HG03159 (cell line): ENCODE measurements around the gene GAS6.

ENCODE experiments used
- ATAC-seq: cut with Tn5 transposase; IDR thresholded peaks from one replicate; pipeline ENCODE4 v1.9.1; 2021; ENCODE audit warnings: mild to moderate bottlenecking, moderate library complexity; ENCODE audit not compliant: unreplicated experiment

GAS6 gene

GRCh38 chr13:113825841-113826240, 38.0 kb downstream of the GAS6 start:
- ATAC-seq = no peak

- no peak for ATAC-seq
These were observed 40.1 kb downstream of the GAS6 start for GRCh38 chr13:113823771-113824170.

DNA sequence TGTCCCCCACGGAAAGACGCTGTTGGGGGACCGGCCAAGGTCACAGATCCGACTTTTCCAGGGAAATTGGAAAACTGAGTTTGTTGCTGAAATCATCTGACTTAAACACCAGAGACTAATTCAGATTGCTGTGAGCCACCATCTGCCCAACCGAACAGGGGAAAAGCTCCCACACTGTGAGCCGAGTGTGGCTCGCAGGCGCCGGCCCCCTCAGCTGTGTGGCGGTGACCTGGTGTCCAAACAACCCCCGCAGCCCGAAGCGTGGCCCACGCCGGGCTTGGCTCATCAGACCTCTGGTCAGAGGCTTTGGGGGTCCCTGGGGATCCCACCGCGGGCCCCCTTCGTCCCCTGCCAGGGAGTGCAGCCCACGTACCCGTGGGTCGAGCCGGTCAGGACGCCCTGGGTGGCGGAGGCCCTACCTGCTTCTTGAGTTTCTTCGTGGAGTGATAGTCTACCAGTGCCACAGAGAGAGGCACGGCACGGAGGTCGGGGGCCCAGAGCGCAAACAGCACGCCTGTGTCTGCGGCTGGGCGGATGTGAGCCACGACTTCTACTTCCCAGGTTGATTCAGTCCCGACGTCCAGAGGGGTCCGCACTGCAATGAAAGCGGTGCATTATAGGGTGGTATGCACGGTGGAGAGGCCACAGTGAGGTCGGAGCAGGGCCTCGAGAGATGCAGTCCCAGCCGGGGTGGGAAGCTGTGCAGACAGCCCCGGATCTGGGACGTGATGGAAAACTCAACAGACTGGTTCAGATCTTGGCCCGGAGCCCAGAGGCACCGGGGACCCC, 40.7 kb downstream of the GAS6 start:
- ATAC-seq = no peak

- ATAC-seq = no peak
These were observed 41.6 kb downstream of the GAS6 start for GRCh38 chr13:113822266-113822665.

DNA sequence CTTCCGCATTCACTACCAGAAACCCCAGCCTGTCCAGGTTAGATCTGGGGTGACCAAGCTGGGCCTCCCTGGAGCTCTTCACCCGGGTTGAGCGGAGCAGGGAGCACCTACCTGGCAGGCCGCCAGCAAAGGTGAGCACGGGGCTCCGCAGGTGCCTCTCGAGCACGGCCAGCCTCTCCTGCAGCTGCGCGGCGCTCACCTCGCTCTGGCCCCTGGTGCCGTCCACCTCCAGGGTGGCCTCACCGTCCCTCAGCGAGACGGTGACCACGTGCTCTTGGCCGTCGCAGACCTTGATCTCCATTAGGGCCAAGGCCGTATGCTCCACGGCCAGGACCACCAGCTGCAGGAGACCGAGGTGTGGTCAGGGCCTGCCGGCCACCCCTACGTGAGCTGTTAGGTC, 42.0 kb downstream of the GAS6 start:
- ATAC-seq = no peak

GRCh38 chr13:113820813-113821651, 42.8 kb downstream of the GAS6 start:
- ATAC-seq = no peak

DNA sequence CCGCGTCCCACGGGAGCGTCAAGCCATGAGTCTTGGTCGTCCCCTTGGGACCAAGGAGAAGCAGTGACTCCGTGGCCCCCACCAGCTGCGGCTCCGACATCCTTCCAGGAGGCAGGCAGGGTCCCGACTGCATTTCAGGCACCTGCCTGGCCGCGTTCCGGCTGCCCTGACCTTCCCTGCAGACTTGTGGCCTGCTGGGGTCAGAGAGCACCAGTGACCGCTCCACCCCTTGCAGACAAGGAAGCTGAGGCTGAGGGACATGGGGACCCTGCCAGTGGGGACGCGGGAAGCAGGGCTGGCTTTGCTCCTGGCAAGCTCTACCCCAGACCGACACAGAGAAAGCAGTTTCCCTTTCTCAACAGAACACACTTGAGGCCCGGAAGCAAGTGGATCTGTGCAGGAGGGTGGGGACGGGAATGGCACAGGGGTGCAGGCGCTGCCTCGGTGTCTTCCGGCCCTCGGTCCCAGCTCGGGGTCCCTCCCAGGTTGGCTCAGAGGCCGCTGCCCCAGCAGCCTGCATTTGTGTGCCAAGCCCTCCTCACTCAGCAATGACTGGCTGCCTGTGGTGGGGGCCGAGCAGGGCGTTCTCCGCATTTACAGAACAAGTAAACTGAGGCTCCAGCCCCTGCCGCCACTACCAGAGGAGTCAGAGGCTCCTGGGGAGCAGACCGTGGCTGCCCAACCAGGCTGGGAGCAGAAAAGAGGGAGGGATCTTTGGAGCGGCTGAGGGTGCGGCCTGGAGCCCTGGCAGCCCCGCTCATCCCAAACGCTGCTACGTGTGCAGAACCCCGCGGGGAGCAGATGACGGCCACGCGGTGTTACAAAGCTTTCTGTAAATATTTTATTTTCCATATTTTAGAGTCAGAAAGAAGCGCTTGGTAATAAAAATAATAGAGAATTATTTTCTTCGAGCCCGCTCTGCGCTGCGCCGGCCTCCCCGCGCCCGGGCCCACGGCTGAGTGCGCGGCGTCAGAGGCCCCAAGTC, 43.9 kb downstream of the GAS6 start:
- no peak for ATAC-seq

DNA sequence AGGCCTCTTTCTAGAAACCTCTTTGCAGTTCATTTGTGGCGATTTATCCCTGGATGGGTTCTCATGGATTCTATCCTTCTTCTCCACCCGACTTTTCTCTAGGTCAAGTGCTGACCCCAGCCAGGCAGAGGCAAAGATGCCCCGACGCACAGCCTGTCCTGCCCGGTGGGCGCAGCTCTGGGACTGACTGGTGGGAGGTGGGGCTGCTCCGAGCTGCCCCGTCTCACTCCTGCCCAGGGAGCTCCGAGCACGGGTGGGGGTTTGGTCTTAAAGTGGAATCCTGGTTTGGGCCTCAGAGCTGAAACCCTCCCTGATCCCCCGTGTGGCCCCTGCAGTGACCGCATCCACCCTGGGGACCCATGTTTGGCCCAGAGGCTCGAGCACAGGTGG, 44.5 kb downstream of the GAS6 start:
- no peak for ATAC-seq

- ATAC-seq = no peak
These were observed 45.1 kb downstream of the GAS6 start for GRCh38 chr13:113818700-113819295.

DNA sequence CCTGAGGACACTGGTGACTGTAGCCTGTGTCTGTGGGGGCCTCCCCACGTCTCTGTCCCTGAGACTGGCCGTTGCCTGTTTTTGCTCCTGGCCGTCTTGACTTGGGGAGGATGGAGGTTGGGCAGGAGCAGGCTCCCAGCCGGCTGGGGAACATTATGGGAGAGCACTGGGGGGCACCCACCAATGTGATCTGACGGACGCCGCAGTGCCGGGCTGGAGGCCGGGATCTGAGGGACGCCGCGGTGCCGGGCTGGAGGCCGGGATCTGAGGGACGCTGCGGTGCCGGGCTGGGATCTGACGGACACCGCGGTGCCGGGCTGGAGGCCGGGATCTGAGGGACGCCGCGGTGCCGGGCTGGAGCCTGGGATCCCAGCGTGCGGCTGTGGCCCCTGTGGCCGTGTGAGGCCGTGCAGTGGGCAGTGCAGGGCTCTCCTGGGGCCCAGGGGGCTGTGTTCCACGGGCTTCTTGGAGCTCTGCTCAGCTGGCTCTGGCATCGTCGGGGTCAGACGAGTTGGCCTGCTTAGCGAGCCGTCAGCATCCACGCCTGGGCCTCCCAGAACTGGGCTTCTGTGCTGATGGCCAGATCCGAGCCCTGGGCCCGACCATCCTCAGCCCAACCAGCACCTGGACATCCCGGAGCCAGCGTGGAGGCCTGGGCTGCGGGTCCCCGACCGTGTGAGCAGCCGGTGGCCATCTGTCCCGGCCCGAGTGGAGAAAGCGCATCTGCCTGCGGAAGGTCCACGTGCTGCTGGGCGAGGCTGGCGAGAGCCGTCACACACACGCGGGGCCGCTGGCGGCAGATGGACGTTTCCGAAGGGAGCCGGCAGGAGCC, 45.8 kb downstream of the GAS6 start:
- no peak for ATAC-seq

- ATAC-seq = no peak
These were observed 46.7 kb downstream of the GAS6 start for GRCh38 chr13:113816946-113817859.

DNA sequence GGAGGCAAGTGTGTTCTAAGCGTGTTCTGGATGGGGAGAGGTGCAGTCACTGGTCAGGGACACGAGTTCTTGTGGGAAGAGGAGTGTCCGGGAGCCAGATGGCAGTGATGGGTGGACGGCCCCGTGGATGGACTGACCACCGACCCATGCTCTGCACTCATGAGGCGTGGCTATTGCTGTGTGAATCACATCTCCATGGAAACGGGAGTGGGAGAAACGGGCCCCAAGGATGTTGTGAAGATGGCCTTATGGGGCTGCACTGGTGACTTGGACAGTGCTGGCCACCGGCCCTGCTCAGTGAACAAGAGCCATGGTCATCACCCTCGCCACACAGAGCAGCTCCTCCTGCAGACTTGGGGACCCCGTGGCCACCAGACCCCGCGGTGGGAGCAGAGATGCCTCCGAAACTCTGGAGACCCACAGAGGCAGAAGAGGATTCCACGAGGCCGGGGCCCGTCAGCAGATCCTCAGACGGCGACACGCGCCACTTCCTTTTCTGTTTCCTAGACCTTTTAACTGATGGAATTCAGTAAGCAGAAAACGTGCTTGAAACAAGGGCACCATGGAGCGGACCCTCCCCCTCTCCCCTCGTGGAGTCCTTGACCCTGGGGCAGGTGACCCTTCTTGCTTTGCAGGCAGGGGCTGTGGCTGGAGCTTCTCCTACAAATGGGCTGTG, 47.5 kb downstream of the GAS6 start:
- ATAC-seq = no peak

- no peak for ATAC-seq
These were observed 48.5 kb downstream of the GAS6 start for GRCh38 chr13:113815151-113816058.

- ATAC-seq = no peak
These were observed 49.4 kb downstream of the GAS6 start for GRCh38 chr13:113814435-113814821.

DNA sequence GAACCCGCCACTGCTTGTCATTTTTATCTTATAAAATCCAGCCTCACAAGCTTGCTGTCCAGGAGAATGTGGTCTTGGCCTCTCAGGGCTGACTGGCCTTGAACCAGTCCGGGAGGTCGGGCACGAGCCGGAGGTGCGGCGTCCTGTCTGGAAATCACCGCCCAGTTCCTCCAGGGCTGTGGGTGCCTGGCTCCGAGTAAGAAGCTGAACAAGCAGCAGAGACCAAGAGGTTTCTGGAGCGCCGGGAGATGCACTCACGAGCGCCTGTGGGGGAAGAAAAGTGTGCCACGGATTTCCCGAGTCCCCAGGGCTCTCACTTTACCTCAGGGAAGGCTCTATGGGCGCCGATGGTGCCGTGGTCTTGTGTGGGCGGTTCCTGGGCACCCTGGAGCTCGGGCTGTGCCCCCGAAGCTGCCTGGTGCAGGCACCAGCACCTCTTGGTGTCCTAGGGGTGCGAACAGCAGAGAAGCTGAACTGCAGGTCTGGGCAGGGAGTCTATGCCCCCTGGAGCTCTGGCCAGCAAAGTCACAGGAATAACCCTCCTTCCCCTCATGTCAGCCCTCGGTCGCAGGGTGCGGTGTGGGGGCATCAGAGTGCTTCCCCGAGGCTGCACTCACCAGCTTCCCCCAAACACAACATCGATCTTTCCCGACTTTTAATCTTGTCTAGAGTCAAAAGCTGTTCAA, 50.0 kb downstream of the GAS6 start:
- ATAC-seq = no peak

DNA sequence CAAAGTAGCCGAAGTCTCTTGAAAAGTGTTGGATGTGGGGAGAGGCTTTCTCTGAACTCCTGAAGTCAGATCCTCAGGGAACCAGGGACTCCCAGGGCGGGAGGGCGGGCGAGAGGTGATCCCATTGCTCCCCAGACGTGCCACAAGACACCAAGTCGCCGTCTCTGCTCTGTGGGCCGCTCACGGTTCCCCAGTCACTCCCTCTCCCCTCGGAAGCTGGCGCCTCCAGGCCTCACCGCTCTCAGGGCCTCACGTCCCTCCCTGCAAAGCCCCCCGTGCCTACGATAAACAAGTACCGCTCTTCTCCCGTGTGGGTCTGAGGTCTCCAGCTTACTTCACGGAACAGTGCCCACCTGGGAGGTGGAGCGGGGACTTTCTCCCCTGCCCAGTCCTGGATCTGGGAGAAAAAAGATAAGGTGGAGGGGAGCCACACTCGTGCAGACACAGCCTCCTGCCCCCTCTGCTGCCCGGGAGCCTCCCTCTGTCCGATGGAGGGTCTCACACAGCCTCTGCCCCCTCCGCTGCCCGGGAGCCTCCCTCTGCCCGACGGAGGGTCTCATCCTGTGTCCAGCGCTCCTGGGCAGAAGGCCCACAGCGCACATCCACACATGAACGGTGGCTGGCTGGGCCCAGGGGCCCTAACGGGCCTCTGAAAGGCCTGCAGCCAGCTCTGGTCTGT, 50.7 kb downstream of the GAS6 start:
- no peak for ATAC-seq
